Left ventricle myocardium superior (tissue), 1 donor: ENCODE data around the gene KRTAP10-8. TPM values are rescaled to one million over a fixed set of nuclear protein-coding genes. Genes with fewer than 3 reads are reported as not detected.
"Not testable (repeated sequence)": the region's sequence is repeated elsewhere in the genome, so short reads cannot be mapped to it uniquely, and the experiment has no call there.

Experiments used
- ATAC-seq: fragments of 200-7000 bp; cut with Tn5 transposase; one replicate; pipeline ENCODE4 v1.9.1; 2020; ENCODE audit warnings: mild to moderate bottlenecking, moderate library complexity
- DNase-seq: peaks from one replicate; pipeline ENCODE4 v3.0.0-alpha.2; 2020
- intact Hi-C: fragments of 100-400 bp; cut with micrococcal nuclease; formaldehyde crosslinking; loops from one replicate; pipeline ENCODE4 v1.11.0; 2022
- total RNA-seq: library from RNA; stranded (reverse); fragmentation: NEBNext Ultra II Directional; extraction: Animal tissue kit (Norgen Biotek cat#: 25700); gene quantifications from one replicate; pipeline ENCODE4 v1.2.1, GENCODE V29; 2021
- donor health status: DM: no; HTN: yes; CAD: no; lungs with severe emphysema.

Gene KRTAP10-8
- total RNA-seq, 1 donor from 2014 or later = not detected

DNA sequence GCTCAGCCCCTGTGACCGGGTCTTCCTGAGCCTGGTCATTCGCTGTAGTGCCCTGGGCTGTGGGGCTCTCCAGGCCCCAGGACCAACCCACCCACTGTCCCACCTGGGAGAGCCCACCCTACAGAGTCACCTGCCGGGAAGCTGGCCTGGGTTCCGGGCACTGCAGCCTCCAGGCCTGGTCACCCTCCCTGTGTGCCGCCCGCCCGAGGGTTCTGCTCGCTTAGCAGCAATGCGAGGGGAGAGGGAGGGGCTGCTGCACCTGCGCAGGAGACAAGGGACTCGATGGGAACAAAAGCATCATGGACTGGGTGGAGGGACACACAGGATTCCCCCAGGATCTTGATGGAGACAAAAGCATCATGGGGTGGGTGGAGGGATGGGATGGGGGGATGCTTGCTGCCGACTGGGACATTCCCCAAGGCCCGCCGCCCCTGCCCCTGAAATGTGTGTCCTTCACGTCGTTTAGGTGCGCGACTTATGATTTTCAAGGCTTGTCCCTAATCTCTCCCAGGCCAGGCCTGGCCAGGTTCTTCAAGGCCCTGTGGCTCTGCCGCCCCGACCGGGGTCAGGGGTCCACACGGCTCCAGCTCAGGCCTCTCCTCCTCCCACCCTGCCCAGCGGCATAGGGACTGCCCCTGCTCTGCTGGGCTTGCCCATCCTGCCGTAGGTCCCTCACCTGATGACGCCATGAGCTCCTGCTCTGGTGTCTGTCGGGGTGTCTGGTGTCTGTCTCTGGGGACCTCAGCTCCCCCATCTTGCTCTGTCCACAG lies 1.7 kb downstream of the KRTAP10-8 start:
- intact Hi-C loops = no loop called here
- DNase-seq = no peak
- no peak for ATAC-seq

DNA sequence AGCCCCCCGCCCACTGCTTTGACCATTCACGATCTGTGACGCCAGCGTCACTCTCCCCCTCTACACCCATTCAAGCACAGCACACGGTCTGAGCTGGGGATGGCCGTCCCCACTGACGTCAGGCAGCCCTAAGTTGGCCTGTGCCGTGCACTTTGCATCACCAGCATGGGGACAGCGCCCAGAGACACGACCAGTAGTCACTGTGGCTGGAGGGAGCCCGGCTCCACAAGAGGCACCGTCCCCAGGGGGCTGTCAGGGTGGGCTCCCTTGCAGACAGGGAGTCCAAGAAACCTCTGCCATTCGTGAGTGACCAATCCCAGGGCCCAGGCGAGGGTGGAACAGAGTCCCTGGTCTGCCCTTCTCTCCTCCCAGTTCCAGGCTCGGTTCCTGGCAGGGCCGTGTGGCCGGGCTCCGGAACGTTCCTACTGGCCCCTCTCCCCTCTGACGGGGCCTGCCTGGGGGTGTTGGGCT lies 2.3 kb downstream of the KRTAP10-8 start:
- intact Hi-C loops = no loop called here
- DNase-seq (no peak), ATAC-seq (no peak)

DNA sequence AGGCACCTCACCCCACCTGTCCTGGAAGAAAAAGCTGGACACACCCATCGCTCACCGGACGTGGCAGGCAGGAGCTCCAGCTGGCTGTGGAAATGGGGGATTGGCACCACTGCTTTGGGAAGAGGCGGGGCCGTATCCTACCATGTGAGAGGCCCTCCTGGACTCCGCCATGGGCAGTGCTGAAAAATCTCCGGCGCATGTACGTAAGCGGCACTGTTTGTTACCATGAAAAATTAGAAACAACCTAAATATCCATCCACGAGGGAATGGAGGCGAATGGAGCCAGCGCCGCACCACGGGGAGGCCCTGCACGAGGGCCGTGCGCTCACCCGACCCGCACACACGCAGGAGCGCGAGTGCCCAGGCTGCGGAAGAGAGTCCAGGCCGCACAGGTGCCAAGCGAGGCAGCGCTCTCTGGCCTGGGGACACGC lies 3.1 kb downstream of the KRTAP10-8 start:
- DNase-seq (no peak), ATAC-seq (no peak)
- intact Hi-C loops = no loop called here

DNA sequence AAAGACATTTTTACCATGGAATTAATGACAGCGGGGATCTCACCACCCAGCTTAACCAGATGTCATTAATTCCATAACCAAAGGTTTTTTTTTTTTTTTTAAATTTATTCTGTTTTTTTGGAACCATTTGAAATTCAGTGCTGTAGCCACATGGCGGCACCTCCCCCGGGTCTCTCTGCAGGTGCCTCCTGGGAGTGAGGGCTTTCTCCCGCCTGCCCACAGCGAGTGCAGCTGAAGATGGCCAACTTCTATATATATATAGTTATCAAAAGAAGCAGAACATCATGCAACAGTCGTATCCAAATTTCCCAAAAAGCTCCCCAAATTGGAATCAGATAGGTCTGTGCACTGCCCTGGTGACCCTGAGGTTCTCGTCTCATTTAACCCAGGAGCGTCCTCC lies 3.6 kb downstream of the KRTAP10-8 start:
- ATAC-seq (no peak), DNase-seq (no peak)
- intact Hi-C loops = no loop called here

DNA sequence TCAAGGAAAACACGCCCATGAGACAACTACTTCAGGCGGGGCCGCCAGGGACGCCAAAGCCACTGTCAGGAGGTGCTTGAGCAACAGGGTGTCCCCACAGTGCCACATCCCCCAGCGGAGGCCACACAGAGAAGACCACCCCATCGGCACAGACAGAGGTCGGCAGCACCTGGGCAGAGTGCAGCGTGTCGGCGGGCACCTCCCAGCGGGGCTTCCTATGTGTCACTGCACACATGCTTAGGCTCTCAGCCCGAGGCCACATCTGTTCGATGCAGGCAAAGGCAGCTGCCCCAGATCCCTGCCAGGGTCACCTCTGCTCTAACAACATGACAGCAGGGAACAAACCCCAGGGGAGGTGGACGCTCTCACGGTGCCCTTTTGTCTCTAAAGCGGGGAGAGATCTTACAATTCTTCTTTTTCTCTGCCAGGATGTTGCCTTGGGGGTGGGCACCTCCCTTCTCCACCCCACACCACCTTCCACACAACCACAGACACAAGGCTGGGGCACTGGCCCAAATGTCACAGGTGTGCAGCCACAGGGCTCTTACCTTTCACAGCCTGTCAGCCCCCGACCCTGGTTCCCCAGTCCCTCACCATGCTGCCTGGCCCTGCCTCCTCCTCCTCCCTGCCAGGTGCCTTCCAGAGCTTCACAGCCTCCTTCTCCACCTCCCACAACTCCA lies 4.2 kb downstream of the KRTAP10-8 start:
- DNase-seq (no peak), ATAC-seq (no peak)
- intact Hi-C loops = no loop called here

DNA sequence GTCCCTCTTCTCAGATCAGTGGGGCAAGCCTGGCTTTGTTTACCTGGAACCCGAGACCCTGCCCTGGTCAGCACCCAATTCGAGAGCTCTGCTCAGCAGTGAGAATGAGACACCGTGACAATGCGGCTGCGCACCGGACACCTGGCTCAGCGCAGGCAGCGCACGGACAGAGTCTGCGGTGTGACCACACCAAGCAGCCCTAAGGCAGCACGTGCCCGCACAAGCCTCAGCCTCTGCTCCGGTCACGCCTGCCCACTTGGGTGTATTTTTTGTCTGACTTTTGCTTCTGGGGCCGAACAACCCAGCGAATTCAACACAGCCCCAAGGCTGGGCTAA lies 4.7 kb downstream of the KRTAP10-8 start:
- ATAC-seq = no peak
- intact Hi-C loops = no loop called here
- DNase-seq = no peak

DNA sequence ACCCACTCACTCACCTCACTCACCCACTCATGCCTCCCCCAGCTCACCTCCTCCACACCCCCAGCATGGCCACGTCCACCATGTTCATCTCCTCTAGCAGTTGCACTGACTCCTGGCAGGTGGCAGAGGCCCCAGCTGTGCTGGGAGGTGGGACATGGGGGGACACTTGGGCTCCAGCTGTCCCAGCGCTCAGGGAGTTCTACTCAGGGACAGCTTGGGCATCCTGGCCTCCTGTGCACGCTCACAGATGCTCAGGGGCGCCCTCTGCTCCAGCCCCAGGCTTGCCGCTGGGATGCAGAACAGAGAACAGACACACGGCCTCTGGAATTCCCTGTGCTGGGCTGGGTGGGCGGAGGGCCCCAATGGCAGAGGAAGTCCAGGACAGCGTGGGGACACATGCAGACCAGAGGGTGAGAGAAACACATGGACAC lies 5.2 kb downstream of the KRTAP10-8 start:
- no peak for ATAC-seq
- DNase-seq = no peak
- intact Hi-C loops = no loop called here

DNA sequence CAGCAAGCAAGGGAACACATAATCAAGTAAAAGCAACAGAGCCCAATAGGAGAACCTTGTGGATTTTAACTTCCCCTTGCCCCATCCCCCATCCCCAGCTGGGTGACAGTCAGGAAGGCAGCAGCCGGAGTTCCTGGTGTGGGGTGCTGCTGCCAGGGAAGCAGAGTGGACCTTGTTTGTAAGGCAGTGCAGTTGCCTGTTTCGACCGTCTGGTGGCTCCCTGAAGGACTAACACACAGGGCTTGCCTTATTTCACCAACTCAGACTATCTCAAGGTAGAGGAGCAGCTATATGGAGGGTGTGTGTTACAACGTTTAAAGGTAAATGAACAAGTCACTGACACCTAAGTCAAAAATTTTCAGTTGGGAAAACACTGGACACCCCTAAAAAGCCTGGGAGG lies 6.6 kb downstream of the KRTAP10-8 start:
- DNase-seq = peak; percentile 57
- ATAC-seq = peak; percentile 85
- intact Hi-C loops = no loop called here

DNA sequence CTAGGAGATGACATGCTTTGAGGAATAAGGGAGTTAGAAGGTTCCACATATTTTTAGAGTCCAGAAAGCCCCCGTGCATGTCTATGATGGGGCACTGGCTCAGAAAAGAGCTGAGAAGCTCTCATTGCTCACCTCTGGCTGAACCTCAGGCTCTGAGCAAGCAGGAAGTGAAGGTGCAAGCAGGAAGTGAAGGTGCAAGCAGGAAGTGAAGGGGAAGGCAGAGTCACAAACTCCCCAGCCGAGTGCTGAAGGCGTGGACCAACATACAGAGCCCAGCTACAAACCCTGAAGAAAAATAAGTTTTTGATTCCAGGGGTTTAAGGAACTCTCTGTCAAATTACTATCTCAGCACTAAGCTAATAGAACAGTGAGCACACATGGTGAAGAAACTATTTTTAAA lies 7.0 kb downstream of the KRTAP10-8 start:
- no peak for ATAC-seq
- DNase-seq = no peak
- intact Hi-C loops = no loop called here

DNA sequence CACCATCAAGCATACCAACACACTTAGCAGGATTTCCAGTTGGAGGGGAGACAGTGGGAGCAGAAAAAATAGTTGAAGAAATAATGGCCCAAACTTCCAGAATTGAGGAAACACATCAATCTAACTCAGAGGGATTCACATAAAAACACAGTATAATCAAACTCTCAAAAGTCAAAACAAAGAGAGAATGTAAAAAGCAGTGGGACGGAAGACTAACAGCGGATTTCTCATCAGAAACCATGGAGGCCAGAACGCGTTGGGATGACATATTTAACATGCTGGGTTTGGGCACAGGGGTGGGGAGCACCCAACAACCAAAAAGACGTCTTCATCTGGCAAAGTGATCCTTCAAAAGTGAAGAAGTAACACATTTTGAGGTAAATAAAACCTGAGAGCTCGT lies 8.0 kb downstream of the KRTAP10-8 start:
- DNase-seq = no peak
- ATAC-seq = no peak
- intact Hi-C loops = no loop called here

DNA sequence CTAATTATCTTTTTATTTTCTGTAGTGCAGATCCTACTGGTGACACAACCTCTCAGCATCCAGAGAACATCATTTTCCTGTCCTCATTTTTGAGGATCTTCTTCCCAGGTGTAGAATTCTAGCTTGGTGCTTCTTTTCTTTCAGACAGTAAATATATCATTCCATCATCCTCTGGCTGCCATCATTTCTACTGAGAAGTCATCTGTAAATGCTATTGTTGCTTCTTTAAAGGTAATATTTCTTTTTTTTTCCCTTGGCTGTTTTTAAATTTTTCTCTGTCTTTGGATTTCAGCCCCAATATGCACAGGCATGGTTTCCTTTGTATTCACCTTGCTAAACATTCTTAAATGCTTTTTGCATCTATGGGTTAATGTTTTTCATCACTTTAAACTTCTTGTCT lies 11.7 kb downstream of the KRTAP10-8 start:
- intact Hi-C loops = no loop called here
- DNase-seq (no peak), ATAC-seq (no peak)

DNA sequence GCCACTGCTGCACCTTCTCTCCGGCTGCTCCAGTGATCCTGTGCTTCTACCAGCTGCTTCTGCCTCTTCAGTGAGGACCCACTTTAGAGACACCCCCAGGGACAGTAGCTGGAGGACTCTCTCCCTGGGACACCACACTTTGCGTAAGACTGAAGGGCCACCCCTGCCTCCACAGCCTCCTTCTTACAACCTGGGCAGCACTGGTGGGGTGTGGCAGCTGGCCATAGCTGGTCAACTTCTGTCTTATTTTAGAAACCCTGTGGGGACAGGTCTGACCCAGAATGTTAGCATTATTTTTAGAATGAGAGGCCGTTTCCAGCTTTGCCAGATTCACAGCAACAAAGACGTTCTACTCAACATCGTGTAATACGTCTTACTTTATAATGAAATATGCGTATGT lies 13.9 kb downstream of the KRTAP10-8 start:
- intact Hi-C loops = no loop called here
- DNase-seq = no peak
- peak; percentile 78 for ATAC-seq

DNA sequence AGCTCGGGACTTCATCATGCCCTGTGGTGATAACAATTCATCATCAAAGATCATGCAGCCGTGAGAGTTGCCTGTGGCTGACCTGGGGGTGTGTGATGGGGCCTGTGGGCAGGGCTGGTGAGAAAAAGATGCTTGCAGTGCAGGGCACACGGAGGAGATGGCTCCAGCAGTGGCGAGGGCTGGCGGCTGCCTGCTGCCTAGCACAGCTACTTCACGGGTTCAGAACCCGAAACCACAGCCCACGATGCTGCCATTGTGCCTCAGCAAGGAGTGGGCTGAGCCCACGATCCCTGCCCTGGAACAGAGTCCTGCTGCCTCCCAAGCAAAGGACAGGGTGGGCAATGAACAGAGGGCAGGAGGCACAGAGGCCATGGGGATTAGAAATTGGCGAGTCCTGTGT lies 14.4 kb downstream of the KRTAP10-8 start:
- ATAC-seq = peak; percentile 10
- intact Hi-C loops = no loop called here
- no peak for DNase-seq

DNA sequence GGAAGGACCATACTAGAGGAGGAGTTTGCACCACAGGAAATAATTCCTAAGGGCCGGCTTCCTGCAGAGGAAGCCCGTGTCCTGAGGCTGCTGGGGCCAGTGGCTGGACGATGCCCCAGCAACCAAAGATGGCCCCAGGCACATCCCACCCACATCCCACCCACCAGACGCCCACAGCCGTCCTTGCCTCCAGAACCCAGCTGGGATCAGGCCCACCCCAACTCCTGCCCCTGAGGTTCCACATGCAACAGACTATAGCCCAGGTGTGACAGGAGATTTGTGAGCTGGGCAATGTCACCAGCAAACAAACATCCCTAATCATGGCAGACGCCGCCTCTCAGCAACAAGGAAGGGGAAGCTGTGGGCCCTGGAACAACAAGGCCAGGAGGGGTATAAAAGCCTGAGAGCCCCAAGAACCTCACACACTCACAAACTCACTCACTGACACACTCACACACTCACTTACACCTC lies 14.8 kb downstream of the KRTAP10-8 start, which contains the start of gene KRTAP10-9:
KRTAP10-9 (plus strand) TSS at position 421 of the 471 bp plus-strand sequence. CDS start 79 bp downstream, outside the sequence.
- no peak for DNase-seq
- intact Hi-C loops = no loop called here

DNA sequence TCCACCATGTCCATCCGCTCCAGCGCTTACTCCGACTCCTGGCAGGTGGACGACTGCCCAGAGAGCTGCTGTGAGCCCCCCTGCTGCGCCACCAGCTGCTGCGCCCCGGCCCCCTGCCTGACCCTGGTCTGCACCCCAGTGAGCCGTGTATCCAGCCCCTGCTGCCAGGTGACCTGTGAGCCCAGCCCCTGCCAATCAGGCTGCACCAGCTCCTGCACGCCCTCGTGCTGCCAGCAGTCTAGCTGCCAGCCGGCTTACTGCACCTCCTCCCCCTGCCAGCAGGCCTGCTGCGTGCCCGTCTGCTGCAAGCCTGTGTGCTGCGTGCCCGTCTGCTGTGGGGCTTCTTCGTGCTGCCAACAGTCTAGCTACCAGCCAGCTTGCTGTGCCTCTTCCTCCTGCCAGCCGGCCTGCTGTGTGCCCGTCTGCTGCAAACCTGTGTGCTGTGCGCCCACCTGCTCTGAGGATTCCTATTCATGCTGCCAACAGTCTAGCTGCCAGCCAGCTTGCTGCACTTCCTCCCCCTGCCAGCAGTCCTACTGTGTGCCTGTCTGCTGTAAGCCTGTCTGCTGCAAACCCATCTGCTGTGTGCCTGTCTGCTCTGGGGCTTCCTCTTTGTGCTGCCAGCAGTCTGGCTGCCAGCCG lies 15.4 kb downstream of the KRTAP10-8 start:
- ATAC-seq, intact Hi-C loops, DNase-seq: not testable (repeated sequence)

More for the DNA sequence above, 14.8 kb downstream of the KRTAP10-8 start, which contains the start of gene KRTAP10-9:
- no peak for ATAC-seq

DNA sequence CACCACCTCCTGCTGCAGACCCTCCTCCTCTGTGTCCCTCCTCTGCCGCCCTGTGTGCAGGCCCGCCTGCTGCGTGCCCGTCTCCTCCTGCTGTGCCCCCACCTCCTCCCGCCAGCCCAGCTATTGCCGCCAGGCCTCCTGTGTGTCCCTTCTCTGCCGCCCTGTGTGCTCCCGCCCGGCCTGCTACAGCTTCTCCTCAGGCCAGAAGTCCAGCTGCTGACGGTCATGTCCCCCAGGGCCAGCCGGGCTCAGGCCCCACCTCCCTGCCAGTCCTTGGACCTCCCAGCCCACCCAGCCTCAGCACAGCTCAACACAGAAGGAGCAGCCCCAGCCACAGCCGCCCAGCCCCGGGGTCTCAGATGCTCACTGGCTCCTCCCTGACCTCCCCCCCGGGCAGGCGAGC lies 16.0 kb downstream of the KRTAP10-8 start:
- not testable (repeated sequence) for ATAC-seq, DNase-seq

DNA sequence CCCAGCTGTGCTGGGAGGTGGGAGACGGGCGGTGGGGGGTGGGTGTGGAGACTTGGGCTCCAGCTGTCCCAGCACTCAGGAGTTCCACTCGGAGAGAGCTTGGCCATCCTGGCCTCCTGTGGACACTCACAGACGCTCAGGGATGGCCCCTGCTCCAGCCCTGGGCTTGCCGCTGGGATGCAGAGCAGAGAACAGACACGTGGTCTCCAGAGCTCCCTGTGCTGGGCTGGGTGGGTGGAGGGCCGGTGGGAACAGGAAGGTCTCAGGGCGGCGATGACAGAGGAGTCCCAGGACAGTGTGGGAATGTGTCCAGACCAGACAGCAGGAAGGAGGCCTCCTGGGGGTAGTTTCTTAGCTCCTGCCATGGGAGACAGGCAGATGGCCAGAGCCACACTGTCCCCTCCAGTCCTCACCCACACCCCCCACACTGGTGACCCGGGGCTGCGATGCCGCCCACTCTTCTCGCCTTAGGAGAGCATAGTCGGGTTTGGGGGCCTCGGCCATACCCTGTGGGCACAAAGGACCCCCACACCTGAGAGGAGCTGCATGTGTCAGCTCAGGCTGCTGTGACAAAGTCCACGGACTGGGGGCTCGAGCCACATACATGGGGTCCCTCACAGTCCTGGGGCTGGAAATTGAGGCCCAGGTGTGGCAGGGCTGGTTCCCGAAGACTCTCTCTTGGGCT lies 17.0 kb downstream of the KRTAP10-8 start:
- DNase-seq (no peak), ATAC-seq (peak; percentile 84)
- intact Hi-C loops = no loop called here

More for the DNA sequence above, 16.0 kb downstream of the KRTAP10-8 start:
- intact Hi-C loops = not testable (repeated sequence)

DNA sequence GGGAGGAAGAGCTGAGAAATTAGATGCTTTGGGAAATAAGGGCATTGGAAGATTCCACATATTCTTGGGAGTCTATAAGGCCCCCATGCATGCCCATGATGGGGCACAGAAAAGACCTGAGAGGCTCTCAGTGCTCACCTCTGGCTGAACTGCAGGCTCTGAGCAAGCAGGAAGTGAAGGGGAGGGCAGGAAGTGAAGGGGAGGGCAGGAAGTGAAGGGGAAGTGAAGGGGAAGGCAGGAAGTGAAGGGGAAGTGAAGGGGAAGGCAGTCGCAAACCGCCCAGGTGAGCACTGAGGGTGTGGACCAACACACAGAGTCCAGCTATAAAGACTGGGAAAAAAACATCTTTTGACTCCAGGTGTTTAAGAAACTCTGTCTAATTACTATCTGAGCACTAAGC lies 18.6 kb downstream of the KRTAP10-8 start:
- no peak for ATAC-seq
- DNase-seq = no peak
- intact Hi-C loops = no loop called here

DNA sequence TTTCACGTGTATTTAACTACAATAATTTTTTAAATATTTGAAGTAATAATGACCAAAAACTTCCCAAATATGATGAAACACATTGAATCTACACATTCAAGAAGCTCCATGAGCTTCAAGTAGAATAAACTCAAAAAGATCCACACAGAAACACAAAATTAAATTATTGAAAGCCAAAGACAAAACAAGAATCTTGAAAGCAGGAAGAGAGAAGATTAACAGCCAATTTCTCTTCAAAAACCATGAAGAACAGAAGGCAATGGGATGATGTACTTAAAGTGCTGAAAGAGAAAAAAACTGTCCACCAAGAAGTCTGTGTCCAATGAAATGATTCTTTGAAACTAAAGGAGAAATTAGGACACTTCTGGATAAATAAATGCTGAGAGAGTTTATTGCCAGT lies 20.2 kb downstream of the KRTAP10-8 start:
- ATAC-seq (no peak), DNase-seq (no peak)
- intact Hi-C loops = no loop called here
